GM06990 (cell line): ENCODE results near the gene HCK.
A peak's percentile ranks its signal among the peaks of the same experiment; 100 is the strongest.

Source experiments
- DNase-seq: peaks from one replicate; pipeline ENCODE4 v3.0.0-alpha.2; 2011; ENCODE audit not compliant: insufficient read length; ENCODE audit errors: extremely low read depth
- H3K27me3 ChIP-seq: replicated peaks from 2 replicates; pipeline ENCODE4 v1.6.0; 2011; ENCODE audit warnings: low read length; ENCODE audit not compliant: control insufficient read depth, insufficient read depth
- H3K36me3 ChIP-seq: 2 replicates; pipeline ENCODE4 v1.5.1; 2011; ENCODE audit warnings: low read length; ENCODE audit not compliant: control insufficient read depth, insufficient read depth
- H3K4me3 ChIP-seq: replicated peaks from 2 replicates; pipeline ENCODE4 v1.5.1; 2011; ENCODE audit warnings: low read depth, mild to moderate bottlenecking, control low read depth, low read length
- TF ChIP-seq, protein P1 (sequence below): IDR thresholded peaks from 2 replicates; pipeline ENCODE4 v1.5.1; 2011; ENCODE audit warnings: low read length, control low read depth, mild to moderate bottlenecking, inconsistent platforms; ENCODE audit not compliant: insufficient read depth, poor library complexity, severe bottlenecking

The HCK gene

GRCh38 chr20:32052090-32052777, at the start of gene HCK:
Gene HCK (plus strand): TSS chr20:32052242.
- Histone ChIP-seq H3K27me3 (no peaks in the 10 kb centered on the region; the same call in 1 of the 2 replicates), H3K4me3 (peak within 1 kb of the TSS; percentile 71), H3K36me3 (peaks cover 1% of the 10 kb centered on the region; the same call in 1 of the 2 replicates)
- TF ChIP-seq, protein P1, sequence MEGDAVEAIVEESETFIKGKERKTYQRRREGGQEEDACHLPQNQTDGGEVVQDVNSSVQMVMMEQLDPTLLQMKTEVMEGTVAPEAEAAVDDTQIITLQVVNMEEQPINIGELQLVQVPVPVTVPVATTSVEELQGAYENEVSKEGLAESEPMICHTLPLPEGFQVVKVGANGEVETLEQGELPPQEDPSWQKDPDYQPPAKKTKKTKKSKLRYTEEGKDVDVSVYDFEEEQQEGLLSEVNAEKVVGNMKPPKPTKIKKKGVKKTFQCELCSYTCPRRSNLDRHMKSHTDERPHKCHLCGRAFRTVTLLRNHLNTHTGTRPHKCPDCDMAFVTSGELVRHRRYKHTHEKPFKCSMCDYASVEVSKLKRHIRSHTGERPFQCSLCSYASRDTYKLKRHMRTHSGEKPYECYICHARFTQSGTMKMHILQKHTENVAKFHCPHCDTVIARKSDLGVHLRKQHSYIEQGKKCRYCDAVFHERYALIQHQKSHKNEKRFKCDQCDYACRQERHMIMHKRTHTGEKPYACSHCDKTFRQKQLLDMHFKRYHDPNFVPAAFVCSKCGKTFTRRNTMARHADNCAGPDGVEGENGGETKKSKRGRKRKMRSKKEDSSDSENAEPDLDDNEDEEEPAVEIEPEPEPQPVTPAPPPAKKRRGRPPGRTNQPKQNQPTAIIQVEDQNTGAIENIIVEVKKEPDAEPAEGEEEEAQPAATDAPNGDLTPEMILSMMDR = no peak
- DNase-seq = peak; percentile 62

DNA sequence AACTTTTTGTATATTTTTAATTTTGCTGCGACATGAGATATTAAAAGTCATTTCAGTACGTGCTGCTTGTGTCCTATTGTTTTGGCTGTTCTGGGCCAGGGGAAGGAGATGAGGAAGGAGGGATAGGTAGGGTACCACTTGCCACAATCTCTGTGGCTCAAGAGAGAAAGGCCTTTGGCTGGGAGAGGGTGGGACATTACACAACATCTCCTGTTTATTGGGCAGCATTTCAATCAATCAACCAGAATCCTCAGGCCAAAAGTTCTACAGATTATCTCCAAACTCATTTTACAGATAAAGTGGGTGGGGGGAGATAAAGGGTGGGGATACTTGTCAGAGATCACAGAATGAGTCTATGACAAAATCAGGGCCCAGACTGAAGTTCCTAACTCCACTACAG, 48.7 kb upstream of the HCK start:
- Histone ChIP-seq H3K36me3 (no peaks in the 10 kb centered on the region), H3K4me3 (no peak overlapping the region), H3K27me3 (no peaks in the 10 kb centered on the region)
- TF ChIP-seq, protein P1 = no peak
- DNase-seq = no peak

DNA sequence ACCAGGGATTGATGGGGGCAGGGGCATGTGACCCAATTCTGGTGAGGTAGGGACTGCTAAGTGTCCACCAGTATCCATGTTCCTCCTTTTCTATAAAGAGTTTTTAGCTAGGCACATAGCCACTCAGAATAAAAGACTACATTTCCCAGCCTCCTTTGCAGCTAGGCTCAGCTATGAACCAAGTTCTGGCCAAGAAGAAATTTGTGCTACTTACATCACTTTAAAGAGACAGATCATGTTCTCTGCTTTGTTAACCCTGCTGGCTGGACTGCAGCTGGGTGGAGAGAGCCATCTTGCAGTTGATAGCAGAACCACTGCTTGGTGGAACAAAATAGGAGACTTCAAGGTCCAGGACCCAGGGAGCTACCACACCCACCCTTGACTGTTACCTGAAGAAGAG, 47.1 kb upstream of the HCK start:
- Histone ChIP-seq H3K36me3 (no peaks in the 10 kb centered on the region), H3K4me3 (no peak overlapping the region), H3K27me3 (no peaks in the 10 kb centered on the region)
- no peak for DNase-seq
- TF ChIP-seq, protein P1 = no peak

DNA sequence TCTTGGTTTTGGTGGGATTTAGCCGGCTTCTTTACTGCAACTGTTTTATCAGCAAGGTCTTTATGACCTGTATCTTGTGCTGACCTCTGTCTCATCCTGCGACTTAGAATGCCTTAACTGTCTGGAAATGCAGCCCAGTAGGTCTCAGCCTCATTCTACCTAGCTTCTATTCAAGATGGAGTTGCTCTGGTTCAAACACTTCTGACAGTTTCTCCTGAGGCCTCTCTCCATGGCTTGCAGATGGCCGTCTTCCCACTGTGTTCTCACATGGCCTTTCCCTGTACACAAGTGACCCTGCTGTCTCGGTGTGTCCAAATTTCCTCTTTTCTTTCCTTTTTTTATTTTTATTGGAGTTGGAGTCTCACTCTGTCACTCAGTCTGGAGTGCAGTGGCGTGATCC, 46.0 kb upstream of the HCK start:
- TF ChIP-seq, protein P1 = no peak
- Histone ChIP-seq H3K4me3 (no peak overlapping the region), H3K27me3 (no peaks in the 10 kb centered on the region), H3K36me3 (no peaks in the 10 kb centered on the region)
- no peak for DNase-seq

DNA sequence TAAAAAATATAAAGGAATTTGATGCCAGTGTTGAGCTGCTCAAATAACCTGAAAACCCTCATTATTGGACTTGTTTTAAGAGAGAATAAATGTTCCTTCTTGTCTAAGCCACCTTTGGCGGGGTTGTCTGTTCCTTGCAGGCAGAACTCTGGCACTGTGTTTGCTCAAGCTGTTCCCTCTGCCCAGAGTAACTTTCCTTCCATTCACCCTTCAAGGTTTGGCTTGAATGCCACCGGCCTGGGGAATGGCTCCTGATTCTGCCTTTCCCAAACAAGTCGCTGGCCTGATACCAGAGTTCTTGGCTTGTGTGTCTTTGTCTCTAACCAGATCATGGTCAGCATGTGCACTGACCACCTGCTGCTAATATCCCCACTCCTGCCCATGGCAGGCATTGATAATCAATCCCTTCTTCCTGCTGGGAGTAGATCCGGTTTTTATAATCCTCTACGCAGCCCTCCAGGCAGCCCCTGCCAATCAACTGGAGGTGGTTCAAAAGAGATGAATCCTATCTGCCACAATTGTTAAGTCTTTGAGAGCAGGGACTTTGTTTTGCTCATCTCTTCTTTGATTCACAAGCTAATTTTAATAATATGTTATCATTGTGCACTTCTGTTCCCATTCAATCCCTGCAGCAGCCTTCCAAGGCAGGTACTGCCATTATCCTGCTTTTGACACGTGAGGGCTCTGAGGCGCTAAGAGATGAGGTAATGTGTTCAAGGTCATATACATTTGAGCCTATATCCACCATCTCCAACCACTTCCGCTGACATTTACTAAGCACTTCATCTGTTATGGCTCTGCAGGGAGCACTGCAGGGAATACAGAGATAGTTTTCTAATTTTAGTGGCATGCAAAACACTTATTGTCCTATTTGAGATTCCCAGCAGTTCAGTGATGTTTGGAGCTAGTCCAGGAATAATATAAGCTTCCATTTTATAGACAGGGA, 44.9 kb upstream of the HCK start:
- TF ChIP-seq, protein P1 = no peak
- DNase-seq = no peak
- H3K27me3 ChIP-seq = no peaks in the 10 kb centered on the region
- H3K36me3 ChIP-seq = no peaks in the 10 kb centered on the region
- H3K4me3 ChIP-seq = no peak overlapping the region
